NCI-H510A (cell line): ENCODE data around the gene SAT2.
"Not testable (repeated sequence)": the region's sequence is repeated elsewhere in the genome, so short reads cannot be mapped to it uniquely, and the experiment has no call there.

Experiments used
- DNase-seq: peaks from one replicate; lab custom pipeline; 2025; lab: John Stamatoyannopoulos, UW

The SAT2 gene

DNA sequence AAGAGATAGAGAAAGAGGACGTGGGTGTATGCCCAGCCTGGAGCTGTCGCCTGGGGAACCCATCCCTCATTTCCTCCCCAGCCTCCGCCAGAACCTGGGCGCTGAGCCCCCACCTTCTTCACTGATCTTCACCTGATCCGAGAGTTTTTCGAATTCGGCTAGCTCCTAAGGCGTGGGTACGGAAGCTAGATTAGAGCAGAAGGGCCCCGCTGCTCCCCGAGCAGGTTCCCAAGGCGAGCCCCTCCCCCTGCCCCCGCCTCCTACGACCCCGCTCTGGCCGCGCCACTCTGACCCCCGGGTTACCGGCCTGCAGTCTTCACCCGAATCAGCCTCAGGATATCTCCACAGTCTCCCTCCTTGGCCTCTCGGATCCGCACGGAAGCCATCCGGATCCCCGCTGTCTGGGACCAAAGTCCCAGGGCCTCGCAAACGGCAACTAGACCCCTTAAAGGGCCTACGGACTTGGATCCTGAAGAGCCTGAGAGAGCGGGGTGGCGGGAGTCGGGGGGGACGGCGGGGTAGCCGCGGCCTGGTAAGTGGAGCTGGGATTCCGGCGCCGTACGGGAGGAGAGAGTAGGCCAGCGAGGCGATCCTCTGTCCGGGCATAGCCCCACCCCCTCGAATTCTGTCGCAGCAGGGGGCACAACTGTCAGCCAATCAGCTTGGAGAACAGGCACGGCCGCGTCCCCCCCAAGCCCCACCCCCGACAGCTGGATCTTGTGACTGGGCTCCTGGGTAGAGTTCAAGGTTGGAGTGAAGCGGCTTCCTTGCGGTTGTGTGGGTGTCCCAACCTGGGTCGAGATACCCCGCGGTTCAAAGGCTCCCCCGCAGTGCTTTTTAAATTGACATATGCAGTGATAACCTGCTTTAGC, at the start of gene SAT2:
TSS of gene SAT2 (minus strand) at position 572 of the 872 bp plus-strand sequence. CDS start at position 386, 186 bp downstream.
- peak; percentile 79 for DNase-seq

DNA sequence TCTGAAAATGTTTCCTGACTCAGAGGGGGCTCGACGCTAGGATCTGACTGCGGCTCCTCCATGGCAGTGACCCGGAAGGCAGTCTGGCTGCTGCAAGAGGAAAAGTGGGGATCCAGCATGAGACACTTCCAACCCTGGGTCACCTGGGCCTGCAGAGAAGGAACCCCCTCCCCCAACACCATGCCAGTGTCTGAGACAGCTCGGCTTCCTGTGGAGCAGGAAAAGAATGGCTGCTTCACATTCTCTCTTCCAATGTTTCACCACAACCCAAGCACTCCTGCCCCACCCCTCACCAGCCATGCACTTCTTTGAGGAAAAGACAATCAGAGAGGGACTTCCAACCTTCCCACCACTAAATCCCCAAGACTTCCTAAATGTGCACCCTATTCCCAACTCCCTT, 48.9 kb upstream of the SAT2 start:
- no peak for DNase-seq

DNA sequence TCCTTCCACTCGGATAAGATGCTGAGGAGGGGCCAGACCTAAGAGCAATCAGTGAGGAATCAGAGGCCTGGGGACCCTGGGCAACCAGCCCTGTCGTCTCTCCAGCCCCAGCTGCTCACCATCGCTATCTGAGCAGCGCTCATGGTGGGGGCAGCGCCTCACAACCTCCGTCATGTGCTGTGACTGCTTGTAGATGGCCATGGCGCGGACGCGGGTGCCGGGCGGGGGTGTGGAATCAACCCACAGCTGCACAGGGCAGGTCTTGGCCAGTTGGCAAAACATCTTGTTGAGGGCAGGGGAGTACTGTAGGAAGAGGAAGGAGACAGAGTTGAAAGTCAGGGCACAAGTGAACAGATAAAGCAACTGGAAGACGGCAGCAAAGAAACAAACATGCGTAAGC, 47.3 kb upstream of the SAT2 start:
- no peak for DNase-seq

DNA sequence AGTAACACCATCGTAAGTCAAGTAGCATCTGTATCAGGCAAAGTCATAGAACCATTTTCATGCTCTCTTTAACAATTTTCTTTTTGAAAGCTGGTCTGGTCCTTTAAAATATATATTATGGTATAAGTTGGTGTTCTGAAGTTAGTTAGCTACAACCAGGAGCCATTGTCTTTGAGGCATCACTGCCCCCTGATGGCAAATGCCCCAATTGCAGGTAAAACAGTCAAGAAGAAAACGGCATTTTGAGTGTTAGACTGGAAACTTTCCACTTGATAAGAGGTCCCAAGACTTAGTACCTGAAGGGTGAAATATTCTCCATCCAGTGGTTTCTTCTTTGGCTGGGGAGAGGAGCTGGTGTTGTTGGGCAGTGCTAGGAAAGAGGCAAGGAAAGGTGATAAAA, 45.6 kb upstream of the SAT2 start:
- DNase-seq = no peak

DNA sequence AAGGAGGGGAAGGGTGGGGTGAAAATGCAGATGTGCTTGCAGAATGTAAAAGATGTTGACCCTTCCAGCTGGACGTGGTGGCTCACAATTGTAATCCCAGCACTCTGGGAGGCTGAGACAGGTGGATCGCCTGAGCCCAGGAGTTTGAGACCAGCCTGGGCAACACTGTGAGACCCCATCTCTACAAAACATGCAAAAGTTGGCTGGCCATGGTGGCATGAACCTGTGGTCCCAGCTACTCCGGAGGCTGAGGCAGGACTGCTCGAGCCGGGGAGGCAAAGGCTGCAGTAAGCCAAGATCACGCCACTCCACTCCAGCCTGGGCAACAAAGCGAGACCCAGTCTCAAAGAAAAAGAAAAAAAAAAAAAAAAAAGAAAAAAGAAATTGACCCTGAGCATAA, 40.9 kb upstream of the SAT2 start:
- DNase-seq = no peak

DNA sequence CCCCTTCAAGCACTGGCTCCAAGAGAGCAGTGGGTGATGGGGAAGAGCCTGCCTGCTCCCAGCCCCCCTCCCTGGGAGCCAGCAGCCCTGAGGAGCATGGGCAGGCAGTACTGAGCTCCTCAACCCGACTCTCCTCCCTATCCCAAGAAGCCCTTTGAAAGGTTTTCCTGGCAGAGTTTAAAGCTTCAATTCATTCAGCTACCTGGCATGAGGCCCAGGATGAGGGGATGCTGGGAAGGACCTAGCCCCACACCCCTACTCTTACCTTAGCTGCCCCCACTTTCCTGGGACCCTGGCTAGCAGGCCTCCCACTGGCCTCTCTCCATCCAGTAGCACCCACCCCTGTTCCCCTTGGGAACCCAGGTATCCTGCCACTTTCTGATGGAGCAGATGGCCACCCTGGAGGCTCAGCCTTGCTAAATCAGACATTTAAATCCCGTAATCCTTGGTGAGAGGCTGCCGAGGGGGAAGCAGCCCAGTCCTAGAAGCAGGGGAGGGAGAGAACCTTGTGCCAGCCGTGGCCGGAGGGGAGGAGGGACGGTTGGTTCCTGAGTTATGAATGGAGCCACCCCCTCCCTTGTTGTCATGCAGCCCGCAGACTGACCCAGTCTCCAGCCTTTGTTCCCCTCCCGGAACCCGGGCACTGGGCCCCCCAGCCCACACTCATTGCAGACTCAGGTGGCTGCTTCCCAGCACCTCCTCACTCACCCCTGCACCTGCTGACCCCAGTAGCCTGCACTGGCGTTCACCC, 40.2 kb upstream of the SAT2 start:
- DNase-seq = no peak

DNA sequence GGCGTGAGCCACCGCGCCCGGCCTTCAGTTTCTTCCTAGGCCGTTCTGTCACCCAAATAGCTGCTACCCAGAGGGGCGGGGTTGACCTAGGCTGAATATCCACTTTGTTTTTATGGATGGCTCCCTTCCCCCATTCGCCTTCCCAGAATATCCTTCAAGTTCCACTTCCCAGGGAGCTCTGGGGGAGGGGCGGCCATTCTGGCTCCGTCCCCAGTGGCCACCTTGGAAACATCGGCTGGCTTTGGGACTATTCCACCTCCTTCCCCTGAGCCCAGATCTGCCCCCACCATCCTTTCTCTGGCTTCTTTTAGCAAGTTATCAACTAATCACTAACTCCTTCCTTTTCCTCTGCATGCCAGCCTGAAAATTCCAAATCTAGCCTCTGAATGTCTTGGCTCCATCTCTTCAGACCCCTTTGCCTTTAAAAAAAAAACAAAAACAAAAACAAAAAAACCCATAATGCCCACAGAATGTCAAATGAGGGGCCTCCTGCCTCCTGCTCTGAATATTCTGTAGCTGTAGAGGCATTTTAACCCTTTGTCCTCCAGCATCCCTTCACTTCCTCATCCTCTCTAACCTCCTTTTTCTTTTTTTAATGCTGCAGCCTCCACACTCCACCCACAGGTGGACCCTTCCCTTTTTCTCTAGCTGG, 29.5 kb upstream of the SAT2 start:
- DNase-seq = no peak

DNA sequence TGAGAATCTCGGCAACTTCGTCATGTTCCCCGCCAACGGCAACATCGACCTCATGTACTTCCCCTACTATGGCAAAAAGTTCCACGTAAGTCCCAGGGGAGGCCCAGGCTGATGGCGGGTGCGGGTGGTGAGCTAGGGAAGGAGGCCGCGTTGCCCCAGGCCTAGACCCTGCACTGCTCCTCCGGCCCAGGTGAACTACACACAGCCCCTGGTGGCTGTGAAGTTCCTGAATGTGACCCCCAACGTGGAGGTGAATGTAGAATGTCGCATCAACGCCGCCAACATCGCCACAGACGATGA, 27.9 kb upstream of the SAT2 start:
- no peak for DNase-seq

DNA sequence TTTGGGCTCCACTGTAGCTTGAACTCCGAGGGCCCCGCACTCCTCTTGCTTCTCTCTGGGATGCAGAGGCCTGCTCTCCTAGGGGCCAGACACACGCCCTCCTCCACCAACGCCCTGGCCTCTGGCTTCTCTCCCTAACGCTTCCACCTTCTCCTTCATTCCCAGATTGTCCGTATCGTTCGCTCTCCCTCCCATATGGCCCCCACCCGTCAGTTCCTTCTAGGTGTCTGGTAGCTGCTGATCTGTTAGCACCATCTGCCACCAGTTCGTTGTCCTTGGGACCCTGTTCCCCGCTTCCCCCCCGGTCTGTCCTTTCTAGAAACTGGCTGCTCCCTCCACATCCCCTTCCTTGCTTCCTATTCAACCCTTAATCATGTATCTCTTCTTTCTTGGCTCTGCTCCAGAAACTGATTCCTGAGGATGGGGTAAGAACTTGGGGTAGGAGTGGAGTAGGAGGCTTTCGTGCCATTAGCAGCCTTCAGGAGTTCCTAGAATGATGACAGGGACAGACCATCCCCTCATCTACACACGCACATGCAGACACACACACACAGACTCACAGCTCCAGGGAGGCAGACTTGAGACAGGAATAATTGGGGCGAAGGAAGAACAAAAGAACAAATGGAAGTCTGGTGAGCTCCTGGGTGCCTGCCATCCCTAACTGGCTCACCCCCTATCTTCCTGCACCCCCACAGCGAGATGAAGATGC, 27.4 kb upstream of the SAT2 start:
- no peak for DNase-seq

DNA sequence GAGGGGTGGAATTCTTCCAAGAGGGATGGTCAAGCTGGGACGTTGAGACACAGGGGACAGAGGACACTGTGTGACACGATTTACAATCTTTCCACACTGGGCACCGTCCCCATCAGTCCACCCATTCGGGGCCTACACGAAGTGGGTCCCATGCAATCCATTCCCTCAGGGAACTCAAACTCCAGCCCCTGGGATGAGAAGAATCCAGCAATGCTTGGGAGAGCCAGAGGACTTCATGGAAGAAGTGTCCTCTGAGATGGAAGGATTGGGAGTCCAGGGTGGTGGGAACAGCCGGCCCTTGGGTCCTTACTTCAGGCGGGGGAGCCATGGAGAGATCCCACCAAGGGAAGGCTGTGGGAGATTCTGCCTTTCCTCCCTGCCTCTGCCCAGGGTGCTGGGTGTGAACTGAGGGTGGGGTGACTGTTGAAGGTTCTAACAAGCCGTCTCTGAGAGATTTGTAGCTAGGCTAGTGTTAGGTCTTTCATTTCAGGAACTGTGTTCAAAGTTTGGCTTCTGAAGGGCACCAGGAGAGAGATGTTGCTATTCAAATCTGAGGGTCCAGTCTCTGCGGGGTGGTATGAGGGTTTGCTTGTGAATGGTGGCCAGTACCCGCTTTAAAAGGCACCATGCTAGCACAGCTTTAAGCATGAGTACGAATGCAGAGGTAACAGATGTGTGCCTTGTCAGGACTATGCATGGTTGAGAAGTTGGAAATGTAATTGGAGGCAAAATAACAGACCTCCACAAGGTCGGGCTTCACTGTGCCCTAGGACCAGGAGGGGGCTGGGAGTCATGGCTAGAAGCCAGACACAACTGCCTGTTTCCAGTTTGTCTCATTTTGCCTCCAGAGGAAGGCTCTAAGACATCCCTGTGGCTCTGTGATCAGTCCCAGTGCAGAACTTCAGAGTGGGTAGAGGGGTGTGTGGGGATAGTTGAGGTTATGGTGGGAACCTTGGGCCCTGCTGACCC, 25.1 kb upstream of the SAT2 start:
- DNase-seq = no peak

DNA sequence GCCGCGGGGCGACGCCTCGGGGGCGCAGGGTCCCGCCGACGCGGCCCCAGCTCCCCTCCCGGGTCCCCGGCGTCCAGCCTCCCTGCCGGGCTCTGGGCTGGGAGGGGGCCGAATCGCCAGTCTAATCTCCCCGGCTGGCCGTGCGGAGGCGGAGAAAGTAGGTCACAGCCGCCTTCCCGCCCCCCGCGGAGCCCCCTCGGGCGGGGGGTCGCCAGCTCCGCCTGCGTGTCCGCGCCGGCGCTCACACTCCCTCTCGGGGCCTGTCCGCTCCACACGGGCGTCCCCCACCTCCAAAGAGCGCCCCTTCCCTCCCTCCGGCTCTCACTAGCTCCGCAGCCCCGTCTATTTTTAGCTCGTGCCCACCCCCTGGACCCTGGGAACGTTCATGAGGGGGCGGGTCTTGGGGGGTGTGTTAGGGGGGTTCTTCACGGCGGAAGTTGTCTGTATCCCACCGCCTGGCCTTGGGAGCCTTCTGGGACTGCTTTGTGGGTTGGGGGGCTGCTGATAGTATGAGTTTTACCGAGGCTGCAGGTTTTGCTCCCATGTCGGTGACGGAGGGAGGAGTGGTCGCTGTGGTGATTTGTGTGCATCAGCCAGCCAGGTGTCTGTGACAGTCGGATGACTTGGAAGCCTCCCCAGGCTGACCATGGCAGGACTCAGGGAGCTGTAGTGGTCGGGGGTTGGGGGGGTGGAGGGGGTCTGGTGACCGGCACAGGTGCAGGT, 24.2 kb upstream of the SAT2 start:
- DNase-seq = no peak

DNA sequence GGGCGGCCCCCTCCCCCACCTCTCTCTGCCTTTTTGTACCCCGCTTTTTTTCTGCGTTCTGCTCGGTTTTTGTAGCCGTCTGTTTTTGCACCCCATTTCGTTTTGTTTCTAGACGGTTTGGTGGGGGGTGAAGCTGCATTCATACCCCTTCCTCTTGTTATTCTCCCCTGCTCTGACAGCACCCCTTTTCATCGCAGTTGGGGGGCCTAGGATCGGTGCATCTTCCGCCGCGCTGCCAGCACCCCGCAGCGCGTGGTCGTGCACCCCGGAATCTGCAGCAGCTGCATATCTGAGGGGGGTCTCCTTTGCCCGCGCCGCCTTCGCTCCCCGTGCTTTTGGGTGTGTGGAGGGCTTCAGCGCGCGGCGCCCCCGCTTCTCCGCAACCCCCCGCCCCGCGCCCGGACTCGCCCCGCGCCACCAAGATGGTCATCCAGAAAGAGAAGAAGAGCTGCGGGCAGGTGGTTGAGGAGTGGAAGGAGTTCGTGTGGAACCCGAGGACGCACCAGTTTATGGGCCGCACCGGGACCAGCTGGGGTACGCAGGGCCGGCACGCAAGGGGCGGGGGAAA, 23.6 kb upstream of the SAT2 start:
- no peak for DNase-seq

DNA sequence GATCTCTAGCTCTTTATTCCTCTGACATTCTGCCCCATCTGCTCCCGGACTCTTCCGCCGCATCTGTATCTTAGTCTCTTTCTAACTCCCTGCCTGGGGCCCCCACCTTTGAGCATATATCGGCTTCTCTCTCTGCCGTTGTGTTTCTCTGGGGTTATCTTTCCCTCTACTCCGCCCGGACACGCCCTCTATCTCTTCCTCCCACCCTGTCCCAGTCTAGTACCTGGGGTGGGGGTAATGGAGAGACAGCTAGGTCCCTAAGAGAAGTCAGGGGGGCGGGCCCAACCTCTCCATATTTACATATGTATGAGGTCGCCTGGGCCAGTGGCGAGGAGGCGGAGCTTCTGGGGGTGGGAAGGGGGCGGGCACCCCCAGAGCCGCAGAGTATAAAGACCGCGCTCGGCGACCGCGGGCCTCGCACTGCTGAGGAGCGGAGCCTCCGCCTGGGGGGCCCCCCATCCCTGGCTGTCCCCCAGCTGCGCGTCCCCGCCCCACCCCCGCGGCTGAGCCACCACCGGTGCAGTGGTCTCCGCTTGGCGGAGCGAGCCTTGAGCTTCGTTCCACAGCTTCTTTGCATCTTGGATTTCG, 23.0 kb upstream of the SAT2 start, which contains the start of gene ATP1B2:
TSS of gene ATP1B2 (plus strand) at position 418 of the 588 bp plus-strand sequence. CDS start 593 bp downstream, outside the sequence.
- peak; percentile 89 for DNase-seq

DNA sequence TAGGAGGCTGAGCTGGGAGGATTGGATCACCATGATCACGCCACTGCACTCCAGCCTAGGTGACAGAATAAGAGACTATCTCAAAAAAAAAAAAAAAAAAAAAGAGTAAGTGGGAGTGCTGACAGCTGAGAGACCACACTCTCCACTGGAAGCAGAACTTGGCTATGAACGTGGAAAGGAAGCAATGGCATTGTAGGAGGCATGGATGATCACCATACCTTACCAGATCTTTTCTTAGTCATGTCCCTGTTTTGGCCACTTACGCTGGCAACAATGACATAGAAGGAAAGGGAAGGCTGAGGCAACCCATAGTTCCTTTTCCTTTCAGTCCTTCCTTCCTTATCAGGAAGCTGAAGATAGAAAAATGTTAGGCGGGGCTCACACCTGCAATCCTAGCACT, 19.4 kb upstream of the SAT2 start:
- DNase-seq = no peak

DNA sequence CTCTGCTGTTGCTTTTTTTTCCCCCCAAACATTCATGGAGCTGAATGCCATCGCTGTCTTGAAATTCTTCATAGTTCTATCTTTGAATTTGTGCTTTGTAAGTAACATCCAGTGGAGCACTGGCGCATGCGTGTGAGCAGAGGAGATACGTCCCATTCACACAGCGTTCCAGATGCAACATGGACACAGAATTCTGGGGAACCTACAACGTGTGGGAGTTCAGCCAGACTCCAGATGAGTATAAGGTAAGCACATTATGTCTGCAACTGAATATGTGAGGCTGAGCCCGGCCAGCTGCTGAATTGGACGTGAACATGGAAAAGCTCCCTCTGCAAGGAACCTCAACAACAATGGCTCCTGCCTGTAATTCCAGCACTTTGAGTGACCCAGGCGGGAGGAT, 18.8 kb upstream of the SAT2 start:
- DNase-seq = no peak

DNA sequence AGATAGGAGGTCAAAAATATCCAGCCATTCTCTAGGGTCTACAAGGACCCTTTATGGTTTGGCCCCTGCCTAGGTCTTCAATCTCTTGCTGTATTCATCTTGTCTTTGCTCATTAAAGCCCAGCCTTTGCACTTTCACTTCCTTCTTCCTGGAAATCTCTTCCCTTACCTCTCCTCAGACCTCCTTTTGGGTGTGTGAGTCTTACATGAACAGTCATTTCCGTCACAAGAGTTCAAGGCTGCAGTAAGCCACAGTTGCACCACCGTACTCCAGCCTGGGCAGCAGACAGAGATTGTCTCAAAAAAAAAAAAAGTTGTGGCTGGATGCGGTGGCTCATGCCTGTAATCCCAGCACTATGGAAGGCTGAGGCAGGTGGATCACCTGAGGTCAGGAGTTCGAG, 17.2 kb upstream of the SAT2 start:
- no peak for DNase-seq

DNA sequence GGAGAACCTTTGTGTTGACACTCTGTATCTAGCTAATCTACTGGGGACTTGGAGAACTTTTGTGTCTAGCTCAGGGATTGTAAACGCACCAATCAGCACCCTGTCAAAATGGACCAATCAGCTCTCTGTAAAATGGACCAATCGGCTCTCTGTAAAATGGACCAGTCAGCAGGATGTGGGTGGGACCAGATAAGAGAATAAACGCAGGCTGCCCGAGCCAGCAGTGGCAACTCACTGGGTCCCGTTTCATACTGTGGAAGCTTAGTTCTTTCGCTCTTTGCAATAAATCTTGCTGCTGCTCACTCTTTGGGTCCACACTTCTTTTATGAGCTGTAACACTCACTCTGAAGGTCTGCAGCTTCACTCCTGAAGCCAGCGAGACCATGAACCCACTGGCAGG, 14.0 kb upstream of the SAT2 start:
- DNase-seq = not testable (repeated sequence)

DNA sequence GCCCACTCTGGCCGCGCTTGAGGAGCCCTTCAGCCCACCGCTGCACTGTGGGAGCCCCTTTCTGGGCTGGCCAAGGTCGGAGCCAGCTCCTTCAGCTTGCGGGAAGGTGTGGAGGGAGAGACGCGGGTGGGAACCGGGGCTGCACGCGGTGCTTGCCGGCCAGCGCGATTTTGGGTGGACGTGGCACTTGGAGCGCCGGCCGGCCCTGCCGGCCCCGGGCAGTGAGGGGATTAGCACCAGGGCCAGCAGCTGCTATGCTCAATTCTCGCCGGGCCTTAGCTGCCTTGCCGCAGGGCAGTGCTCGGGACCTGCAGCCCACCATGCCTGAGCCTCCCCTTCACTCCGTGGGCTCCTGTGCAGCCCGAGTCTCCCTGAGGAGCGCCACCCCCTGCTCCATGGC, 13.2 kb upstream of the SAT2 start:
- DNase-seq = no peak

DNA sequence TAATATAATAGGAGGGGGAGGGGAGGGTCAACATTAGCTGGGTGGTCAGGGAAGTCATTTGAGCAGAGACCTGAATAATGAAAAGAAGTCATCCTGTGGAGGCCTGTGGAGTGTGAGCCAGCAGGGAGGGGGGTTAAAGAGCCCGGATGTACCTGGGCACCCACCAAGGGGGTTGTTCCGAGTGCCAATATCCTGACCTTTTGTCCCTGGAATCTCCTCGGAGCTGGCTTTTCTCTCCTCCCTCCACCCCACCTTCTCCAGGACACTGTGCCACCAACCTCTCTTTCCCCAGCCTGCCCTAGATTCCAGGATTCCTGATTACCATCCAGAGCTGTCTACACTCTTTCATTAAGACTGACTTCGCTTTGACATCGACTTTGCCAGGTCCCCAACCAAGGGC, 8.5 kb upstream of the SAT2 start:
- DNase-seq = no peak

DNA sequence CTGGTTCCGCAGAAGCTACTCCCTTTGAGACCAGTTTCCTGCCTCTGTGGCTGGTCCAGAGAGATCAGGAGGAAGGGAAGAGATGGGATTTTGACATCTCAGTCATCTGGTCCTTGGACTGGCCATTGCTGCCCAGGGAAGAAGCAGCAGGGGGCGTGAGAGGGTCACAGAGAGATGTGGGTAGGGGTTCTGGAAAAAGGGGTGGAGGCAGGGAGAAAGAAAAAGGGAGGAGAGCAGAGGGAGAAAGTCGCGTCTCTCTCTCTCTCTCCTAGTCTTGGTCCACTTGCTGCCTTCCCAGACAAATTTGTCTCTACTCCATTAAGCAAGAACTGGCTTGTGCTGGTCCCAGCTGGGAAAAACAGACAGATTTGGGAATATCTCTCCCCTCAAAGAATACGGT, 6.8 kb upstream of the SAT2 start:
- peak; percentile 9 for DNase-seq
